Sigmoid colon (tissue), 4 donors: ENCODE measurements around the gene HCN4.

Experiments
- CTCF ChIP-seq, 4 experiments: fragments of 450-650 bp in 3 of 4; fragments of 200-600 bp in 1 of 4; IDR thresholded peaks; one replicate each; pipeline ENCODE4 v1.5.1; 2016 to 2019; ENCODE audit warnings: antibody characterized with exemption in 4 of 4, mild to moderate bottlenecking in 3 of 4, moderate library complexity in 2 of 4
- EP300 ChIP-seq, 4 donors: sonication (generic); formaldehyde crosslinking; IDR thresholded peaks; one replicate each; pipeline ENCODE4 v1.6.1; 2017; ENCODE audit warnings: antibody characterized with exemption in 4 of 4
- POLR2A ChIP-seq, 2 donors: fragments of 450-650 bp; IDR thresholded peaks; one replicate each; pipeline ENCODE4 v1.6.1; 2016; ENCODE audit warnings: antibody characterized with exemption in 2 of 2, mild to moderate bottlenecking in 2 of 2, moderate library complexity in 2 of 2
- POLR2AphosphoS5 ChIP-seq, 4 donors: sonication (generic); formaldehyde crosslinking; IDR thresholded peaks; one replicate each; pipeline ENCODE4 v1.6.1; 2017; ENCODE audit warnings: antibody characterized with exemption in 4 of 4

DNA sequence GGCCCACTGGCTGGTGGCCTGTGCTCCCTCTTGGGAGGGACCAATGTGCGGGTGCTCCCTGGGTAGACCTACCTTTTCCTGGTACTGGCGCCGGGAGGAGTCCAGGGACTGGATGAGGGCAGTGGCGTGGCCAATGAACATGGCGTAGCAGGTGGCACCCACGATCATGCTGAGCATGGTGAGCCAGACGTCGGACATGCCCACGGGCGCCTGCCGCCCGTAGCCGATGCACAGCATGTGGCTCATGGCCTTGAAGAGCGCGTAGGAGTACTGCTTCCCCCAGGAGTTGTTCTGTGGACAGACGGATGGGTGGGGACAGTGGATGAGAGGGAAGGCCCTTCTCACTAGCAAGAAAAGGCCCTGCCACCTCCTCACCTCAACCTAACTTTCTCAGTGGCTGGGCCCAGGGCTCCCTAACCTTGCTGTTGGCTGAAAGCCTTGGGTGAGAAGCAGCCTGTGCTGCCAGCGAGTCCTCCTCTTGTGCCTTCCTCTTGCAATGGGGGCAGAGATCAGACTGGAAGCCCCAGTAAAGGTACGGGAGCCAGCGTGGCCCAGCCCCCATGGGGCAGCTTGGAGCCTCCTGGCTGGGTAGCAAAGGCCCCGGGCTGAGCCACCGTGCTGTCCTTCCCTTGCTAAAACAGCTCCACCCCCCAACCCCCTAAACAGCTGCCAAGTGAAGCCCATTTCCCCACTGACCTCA lies 39.1 kb downstream of the HCN4 start:
- no peak for TF ChIP-seq CTCF (IDR thresholded peaks at IDR 0.05)
- no peak for TF ChIP-seq POLR2A (IDR thresholded peaks at IDR 0.05)
- no peak for TF ChIP-seq EP300 (IDR thresholded peaks at IDR 0.05)
- no peak for TF ChIP-seq POLR2AphosphoS5 (IDR thresholded peaks at IDR 0.05)
